ENCODE results near the gene ENAH.

ENAH gene

GRCh38 chr1:225468270-225469020, 184.5 kb downstream of the ENAH start:
- DNase-seq, result no peak

DNA sequence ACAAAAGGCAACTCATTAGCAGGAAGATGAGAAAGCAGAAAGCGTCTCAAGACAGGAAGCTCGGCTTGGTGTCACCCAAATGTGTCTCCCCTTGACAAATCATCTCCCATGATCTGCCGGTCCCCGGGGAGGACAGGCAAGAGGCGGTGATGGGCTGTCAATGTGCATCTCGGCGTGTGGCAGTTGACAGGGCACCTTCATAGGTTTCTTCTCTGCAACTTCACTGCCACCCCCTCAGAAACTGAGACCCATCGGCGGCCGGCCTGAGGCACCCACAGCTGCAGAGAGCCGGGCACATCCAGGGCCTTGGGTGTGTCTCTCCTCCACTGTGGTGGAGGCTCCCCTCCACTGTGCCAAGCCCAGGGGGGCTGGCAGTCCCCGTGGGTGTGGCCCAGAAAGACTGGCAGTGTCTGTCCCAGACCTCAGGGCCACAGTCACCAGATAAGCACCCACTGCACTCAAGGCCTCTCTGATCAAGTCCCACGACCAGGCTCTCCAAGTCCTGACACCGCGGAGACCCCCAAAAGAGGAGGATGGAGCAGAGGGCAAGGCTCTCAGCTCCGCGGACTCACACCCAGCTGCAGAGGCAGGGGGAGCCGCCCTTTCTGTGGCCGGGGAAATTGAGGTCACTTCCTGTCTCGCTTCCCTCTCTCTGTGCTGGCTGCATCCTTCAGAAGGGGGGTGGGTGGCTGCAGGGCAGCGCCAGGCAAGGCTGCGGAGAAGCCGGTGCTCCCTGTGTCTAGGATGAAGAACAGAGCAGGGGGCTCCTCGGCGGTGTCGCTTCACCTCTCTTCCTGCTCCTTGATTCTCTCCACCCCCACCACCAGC, 185.5 kb downstream of the ENAH start:
- DNase-seq, result no peak

- DNase-seq, result no peak
These were observed 186.1 kb downstream of the ENAH start for GRCh38 chr1:225466848-225467192.

DNA sequence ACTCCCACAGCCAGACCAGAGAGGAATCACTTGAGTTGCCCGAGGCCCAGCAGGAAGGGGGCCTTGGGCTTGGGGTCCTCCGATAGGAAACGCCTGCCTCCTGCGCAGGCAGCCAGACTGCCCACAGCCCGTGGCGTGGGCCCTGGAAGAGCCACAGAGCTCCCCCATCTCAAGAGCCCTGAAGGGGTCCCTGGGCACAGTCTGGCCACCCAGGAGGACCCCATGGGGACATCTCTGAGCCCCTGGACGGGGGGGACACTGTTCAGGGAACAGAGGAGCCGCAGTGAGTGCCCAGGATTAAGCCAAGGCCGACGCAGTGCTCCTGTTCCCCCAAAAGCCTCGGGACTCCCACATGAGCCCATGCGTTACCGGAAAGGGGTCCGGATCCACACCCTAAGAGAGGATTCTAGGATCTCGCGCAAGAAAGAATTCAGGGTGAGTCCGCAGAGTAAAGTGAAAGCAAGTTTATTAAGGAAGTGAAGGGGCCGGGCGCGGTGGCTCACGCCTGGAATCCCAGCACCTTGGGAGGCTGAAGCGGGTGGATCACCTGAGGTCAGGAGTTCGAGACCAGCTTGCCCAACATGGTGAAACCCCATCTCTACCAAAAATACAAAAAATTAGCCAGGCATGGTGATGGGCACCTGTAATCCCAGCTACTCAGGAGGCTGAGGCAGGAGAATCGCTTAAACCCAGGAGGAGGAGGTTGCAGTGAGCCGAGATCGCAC, 187.0 kb downstream of the ENAH start:
- DNase-seq, result no peak

- peak; percentile 84 for DNase-seq
These were observed 187.8 kb downstream of the ENAH start for GRCh38 chr1:225464851-225465792.

DNA sequence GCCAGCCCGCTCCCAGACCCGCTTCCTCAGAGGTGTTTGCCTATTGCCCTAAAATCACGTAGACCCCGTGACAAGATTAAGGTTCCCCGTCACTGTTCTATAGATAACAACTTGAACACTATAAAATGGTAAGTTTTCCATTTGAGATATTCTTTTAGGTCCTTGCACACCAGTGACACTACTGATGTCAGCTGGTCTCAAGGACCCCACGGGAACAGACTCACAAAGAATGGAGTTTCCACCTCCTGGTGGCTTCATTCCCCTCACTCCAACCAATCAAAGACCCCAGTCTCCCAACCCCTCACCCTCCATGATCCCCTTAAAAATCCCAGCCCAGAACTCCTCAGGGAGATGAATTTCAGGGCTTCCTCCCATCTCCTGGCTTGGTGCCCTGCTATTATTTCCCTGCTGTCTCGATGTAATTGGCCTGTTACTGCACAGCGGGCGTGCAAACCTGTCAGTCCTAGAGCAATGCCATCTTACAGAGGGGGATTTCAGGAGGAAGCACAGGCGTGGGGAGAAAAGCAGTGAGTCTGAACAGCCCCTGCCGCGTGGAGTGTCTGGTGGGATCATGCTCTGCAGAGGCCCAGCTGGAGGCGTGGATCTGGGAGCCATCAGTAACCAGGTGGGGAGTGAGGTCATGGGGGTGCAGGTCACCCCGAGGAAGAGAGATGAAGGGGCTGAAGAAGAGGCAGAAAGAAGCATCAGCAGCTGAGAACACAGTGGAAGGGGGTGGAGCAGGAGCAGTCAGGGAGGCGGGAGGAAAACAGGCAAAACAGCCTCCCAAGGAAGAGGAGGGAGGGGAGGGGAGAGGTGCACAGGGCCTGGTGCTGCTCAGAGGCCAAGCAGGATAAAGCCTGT, 190.0 kb downstream of the ENAH start:
- peak; percentile 98 for DNase-seq

- DNase-seq, result peak; percentile 91
These were observed 190.6 kb downstream of the ENAH start for GRCh38 chr1:225462429-225462713.

- peak; percentile 84 for DNase-seq
These were observed 191.1 kb downstream of the ENAH start for GRCh38 chr1:225461533-225462428.

GRCh38 chr1:225460737-225461532, 192.0 kb downstream of the ENAH start:
- DNase-seq, result peak; percentile 60

- no peak for DNase-seq
These were observed 192.7 kb downstream of the ENAH start for GRCh38 chr1:225460021-225460736.

DNA sequence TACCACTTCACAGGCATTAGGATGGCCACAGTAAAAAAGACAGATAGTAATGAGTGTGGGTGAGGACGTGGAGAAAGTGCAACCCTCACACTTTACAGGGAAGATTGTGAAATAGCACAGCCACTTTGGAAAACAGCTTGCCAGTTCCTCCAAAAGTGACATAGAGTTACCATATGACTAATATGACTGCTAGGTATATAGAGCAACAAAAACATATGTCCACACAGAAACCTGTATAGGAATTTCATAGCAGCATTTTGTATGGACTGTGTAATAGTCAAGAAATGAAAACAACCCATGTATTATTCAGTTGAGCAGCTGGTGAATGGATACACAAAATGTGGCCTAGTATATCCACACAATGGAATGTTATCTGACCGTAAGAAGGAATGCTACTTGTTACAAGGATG, 194.7 kb downstream of the ENAH start:
- DNase-seq, result no peak

DNA sequence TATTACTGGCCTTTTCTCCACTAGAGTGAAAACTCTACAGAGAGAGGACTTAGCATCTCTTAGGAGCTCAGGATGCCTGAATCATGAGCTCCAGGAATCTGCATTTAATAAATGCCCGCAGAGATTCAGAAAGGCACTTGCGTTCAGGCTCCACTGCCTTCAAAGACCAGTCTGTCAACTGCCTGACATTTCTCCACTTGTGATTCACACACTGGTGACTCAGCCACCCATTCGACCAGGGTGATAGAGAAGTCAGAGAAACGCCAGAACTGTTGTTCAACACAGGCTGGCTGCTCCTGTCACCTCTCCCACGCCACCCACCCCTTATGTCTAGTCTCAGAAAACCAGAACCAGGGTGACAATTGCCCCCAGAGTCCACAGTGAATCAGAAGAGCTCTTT, 198.2 kb downstream of the ENAH start:
- DNase-seq, result peak; percentile 59

DNA sequence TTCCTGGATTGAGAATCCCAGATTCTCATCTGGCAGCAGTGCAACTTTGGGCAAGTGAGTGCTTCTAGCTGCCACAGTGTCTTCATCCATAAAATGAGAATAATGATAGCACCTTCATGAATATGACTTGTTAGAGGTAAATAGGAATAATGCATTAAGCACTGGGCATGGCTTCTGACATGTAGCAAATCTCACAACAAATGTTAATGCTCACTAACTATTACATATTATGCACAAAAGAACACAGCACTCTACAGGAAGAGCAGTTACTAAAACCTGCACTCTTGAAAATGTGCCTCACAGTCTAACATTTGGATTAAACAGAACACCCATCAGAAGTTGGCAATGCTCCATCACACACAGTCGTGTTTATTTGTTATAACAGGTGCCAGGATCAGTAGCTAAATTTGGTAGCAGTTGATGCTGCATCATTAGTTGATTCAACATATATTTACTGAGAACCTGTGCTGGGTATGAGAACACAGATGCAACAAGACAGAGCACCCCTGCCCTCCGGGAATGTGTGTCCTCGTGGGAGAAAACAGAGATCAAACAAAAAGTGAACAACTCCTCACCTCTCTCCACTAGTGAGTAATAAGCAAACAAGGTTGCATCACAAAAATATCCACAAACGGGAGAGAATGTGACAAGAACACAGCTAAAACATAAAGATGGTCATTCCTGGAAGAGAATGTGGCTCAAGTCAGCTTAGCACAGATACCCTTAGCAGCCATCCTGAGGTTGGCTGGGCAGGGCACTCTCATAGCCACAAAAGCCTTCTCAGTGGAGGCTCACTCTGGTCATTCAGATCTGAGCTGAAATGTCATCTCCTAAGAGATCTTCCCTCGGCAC, 198.9 kb downstream of the ENAH start:
- DNase-seq, result peak; percentile 89

DNA sequence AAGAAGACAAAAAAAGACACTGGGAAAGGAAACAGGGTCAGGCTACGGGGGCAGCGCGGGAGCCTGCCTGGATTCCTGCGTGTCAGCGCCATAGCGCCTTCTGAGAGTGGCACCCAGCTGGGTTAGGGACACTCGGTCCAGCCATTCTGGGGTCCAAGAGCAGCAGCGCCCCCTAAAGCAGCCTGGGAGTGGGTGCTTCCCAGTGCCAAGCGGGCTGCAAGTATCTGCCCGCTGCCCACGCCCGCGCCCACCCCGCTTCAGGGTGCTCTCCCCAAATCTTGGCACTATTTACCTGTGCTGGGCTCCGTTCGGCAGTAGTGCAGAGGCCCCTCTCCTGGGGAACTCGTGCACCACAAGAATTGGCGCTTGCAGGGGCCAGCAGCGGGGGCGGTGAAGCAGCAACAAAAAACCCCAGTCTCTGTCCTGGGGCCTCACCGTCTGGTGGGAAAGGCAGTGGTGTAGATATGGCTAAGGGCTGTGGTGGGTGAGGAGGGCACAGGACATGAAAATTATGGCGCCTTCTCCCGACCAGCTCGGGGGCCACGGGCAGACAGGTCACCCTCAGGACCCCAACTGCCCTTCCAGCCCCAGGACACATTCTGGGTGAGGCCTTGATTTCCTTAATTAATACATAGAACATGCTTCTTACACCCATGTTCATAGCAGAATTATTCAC, 200.9 kb downstream of the ENAH start:
- no peak for DNase-seq

DNA sequence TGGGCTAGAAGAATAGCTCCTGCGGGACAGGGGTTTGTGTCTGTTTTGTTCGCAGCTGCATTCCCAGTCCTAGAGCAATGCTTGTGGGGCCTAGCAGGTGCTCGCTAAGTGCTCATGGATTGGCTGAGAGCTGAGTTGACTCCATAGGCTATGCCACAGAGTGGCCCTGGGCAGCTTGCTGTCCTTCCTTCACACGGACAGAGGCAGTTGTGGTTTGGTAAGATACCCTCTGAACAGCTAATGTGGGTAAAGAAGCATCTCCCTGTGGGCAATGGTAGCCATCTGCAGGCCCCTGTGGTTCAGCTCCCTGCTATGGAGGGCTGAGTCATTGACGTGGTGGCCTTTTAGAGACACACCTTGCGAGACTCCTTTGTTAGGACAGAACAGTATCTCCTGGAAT, 201.6 kb downstream of the ENAH start:
- DNase-seq, result no peak

GRCh38 chr1:225450491-225451191, 202.3 kb downstream of the ENAH start:
- peak; percentile 63 for DNase-seq

- no peak for DNase-seq
These were observed 203.1 kb downstream of the ENAH start for GRCh38 chr1:225449774-225450173.
